GM21390 (cell line): Measurements from ENCODE around the gene PHF21B.

Source experiments
- ATAC-seq: cut with Tn5 transposase; IDR thresholded peaks from one replicate; pipeline ENCODE4 v1.9.1; 2021; ENCODE audit not compliant: unreplicated experiment

Gene PHF21B

DNA sequence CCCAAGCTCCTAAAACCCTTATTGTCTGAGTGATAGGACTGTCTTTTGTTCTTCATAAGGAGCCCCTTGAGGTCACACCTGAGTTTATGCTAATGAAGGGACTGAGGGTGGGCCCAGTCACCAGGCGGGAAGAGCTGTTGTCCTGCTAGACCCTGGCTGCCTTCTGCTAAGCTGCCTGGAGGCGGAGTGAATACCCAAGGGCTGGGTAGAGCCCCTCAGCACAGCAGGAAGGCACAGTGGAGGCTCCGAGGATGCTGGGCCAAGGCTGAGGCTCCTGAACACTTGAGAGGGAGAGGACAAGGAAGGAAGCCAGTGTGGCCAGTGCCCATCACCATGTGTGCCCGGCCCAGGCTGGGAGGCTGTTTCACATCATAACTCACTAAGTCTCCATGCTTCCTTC is 4.8 kb upstream of the PHF21B start:
- ATAC-seq = no peak

- ATAC-seq = no peak
Measured at GRCh38 chr22:45013138-45013537, 3.3 kb upstream of the PHF21B start.

DNA sequence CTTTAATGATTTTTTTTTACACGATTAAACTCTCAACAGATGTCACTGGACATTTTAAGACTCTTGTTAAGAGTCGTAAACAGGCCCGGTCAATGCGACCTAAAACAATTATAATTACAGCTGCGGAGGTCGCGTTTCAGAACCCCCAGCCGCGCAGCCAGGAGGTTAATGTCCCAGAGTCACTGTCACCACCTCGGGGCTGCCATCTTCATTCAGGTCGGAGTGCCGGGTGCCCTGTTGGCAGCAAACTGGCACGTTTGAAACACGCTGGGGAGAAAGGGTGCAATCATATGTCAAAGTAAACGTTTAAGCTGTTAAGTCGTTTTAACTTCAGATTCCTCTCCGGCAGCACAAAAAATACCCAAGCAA is 711 bp upstream of the PHF21B start:
- no peak for ATAC-seq

GRCh38 chr22:45008751-45009605 is 827 bp downstream of the PHF21B start:
- ATAC-seq = no peak

GRCh38 chr22:45008186-45008681 is 1.6 kb downstream of the PHF21B start:
- no peak for ATAC-seq

- no peak for ATAC-seq
Measured at GRCh38 chr22:45007391-45008185, 2.2 kb downstream of the PHF21B start.

DNA sequence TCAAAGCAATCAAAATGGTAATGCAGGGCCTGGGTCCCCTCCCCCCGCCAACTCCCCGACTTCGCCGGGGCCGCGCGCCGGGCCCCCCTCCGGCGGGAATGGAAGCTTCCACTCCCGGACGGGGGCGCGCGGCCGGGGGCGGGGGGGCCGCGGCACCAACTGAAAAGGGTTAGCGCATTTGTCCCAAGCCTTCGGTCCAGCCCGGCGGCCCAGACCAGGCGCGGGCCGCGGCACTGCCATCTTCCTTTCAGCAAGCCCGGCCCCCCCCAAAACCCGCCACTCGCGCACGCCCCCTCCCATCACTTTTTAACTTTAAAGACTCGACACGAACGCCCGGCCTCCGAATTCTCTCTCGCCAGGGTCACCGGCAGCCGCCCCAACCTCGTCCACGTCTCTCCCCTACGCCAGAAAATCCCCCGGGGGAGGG is 2.8 kb downstream of the PHF21B start:
- ATAC-seq = no peak

DNA sequence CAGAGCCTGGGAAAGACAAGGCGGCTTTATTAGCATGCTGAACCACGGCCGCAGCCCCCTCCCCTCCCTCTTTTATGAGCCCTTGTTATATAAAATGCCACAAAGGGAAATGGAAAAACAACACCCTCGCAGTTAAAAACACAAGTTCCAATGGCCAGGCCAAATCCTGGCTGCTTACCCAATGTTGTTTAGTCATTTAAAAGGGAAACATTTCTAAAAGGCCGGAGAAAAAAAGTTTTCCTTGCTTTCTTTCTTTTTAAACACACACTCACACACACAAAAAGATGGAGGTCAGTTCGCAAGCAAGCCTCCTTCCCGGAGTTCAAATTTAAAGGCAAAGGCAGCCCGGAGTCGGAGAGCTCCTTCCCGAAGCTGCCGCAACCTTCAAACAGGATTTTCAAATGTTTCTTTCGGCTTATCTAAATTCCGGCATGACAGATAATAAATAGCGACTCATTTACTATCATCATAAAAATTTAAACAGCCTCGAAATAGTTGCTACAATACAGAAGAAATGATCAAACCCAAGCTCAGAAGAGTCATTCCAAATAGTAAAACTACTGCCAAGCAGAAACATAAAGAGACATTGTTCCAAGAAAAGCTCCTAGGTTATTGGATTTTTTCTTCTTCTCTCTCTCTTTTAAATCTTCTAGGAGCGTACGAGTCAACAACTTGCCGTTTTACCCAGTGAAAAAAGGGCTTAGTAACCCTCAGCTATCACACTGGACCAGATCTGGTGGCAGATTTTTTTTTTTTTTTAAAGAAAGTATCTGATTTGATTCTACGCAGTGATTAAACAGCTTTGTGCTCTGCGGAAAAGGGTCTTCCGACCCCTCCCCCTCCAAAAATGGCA is 3.5 kb downstream of the PHF21B start:
- ATAC-seq = no peak

- no peak for ATAC-seq
Measured at GRCh38 chr22:45001653-45002052, 8.2 kb downstream of the PHF21B start.

GRCh38 chr22:45000330-45000729 is 9.5 kb downstream of the PHF21B start:
- ATAC-seq = no peak

DNA sequence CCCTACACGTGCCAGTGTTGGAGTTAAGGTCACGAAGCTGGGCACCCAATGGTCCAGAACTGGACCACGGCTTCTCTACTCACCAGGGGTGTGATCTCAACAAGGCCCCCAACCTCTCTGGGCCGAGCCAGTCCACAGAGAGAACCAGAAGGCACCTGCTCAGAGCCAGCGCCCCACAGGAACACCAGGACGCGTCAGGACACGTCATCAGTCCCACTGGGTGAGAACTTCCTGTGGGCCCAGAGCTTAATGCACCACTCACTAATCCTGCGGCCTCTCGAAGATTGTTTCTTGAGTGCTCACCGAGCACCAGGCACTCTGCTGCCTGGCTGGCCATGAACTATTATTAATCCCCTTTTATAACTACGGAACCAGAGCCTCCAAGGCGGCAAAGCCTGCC is 10.1 kb downstream of the PHF21B start:
- no peak for ATAC-seq

DNA sequence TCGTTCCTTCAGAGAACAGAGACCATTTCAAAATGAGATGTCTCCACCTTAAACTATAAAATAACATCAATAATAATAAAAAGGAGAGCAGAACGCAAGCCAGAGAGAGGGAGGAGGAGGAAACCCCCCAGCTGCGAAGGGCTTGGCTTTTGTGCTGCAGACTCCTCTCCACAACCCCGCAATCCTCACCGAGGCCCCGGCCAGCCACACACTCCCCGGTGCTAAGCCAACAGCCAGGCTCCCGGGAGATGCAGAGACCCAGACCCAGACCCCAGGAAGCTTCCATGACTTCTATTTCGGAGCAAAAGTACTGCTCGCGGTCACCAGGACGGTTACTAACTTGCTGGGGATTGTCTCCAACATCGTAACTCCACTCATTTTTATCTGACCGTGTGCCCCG is 10.6 kb downstream of the PHF21B start:
- no peak for ATAC-seq

- no peak for ATAC-seq
Measured at GRCh38 chr22:44998296-44998695, 11.5 kb downstream of the PHF21B start.

DNA sequence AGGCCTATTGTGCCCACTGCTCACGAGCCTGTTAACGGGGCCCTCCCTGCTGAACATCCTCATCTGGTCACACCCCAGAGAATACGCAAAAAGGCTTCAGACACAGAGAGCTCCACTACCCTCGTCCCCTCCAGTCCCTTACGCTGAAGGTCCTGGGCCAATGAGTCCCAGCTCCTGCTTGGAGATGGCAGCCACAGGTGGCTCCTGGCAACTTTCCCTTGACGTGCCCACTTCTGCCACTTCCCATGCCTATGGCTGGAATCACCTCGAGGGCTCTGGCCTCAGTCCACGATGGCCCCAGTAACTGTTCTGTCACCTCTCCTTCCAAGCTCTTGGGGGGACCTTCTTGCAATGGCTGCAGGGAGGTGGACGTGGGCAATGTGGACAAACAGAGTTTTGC is 12.7 kb downstream of the PHF21B start:
- no peak for ATAC-seq

DNA sequence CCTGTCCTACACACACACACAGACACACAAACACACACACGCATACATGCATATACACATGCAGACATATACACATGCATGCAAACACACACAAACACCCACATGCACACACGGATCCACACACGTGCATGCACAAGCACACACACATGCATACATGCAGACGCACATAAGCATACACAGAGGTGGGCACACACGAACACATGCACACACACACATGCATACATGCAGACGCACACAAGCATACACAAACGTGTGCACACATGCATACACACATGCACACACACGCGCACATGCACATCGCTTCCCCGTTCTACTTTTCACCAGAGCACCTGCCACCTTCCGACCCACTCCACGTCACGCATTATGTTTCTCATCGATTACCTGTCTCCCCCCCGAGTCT is 13.2 kb downstream of the PHF21B start:
- ATAC-seq = no peak

- ATAC-seq = no peak
Measured at GRCh38 chr22:44996120-44996519, 13.7 kb downstream of the PHF21B start.

DNA sequence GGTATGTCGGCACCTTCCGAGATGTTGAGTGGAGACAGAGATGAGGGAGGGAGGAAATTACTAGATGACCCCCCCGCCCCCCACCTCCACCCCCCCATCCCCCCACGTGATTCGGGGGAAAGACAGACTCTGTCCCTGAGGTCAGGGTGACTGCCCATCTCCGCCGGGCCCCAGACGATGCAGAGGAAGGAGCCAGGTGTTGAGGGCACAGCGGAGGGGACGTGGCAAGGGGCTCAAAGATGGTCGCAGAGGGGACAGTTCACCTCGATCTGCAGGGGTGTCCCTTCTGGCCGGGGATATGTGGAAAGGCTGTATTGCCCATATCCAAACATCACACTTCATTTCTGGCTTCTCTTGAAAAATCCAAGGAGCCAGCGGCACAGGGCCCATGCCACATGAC is 14.1 kb downstream of the PHF21B start:
- ATAC-seq = no peak

DNA sequence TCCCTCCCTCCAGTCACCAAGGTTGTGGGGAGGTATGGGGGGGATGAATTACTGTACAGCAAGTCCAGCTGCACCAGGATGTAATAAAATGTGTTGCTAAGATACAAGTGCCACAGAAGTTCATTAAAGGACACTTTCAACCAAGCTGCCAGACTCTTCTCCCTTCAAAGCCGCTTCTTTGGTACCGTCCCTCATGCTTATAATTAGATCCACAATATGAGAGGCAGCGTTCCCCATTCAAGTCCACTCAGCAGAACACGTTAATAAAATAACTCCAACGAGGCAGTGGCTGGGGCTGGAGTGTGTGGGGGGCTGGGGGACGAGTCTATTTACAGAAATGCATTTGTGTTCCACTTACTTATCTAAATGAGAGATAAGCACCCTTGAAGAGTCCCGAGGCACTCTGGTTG is 14.7 kb downstream of the PHF21B start:
- no peak for ATAC-seq

GRCh38 chr22:44994399-44995104 is 15.3 kb downstream of the PHF21B start:
- no peak for ATAC-seq

GRCh38 chr22:44992166-44992565 is 17.6 kb downstream of the PHF21B start:
- ATAC-seq = no peak

DNA sequence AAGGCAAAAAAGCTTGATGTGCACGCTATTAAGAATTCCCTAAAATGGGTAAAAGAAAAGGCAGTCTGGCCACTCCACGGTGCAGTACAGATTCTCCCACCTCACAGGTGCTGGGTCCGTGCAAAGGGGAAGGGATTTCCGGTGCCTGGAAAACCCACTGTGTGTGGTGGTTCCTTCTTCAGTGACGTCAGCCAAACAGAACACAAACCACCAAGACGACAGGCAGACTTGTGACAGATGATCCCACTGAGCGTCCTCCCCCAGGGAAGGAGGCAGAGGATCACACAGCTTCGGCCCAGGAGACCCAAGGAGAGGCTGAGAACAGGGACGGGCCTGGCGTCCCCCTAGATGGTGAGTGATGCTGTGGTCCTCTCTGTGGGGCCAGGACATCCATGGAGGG is 18.6 kb downstream of the PHF21B start:
- ATAC-seq = no peak
